ENCODE data around the gene RASGRF1. TPM values are rescaled to one million over a fixed set of nuclear protein-coding genes. Genes with fewer than 3 reads are reported as not detected.
A peak's percentile ranks its signal among the peaks of the same experiment; 100 is the strongest.

Gene RASGRF1
- total RNA-seq, 4 donors from 2014 or later: 0.13 to 0.23 TPM; not detected in 2

- Histone ChIP-seq H3K4me1 (no peaks in the 10 kb centered on the region), H3K27me3 (no peaks in the 10 kb centered on the region), H3K4me3 (no peak overlapping the region), H3K9me3 (no peaks in the 10 kb centered on the region), H3K27ac (no peak overlapping the region), H3K36me3 (no peaks in the 10 kb centered on the region)
- TF ChIP-seq POLR2A (IDR thresholded peaks at IDR 0.05): no peak
- TF ChIP-seq POLR2AphosphoS5 (IDR thresholded peaks at IDR 0.05): no peak
- TF ChIP-seq EP300 (IDR thresholded peaks at IDR 0.05): no peak
- no peak for TF ChIP-seq CTCF (IDR thresholded peaks at IDR 0.05)
- 56% methylated on average over 1 of the region's 1 CpG; no CpG with 5 or more reads in 1 of the 2 donors for WGBS, 2 donors (ENCODE audit: low coverage in 1 of 2)
- ATAC-seq: no peak
Measured at GRCh38 chr15:78956937-78957336, 133.6 kb downstream of the RASGRF1 start.

GRCh38 chr15:78955355-78955754 is 135.2 kb downstream of the RASGRF1 start:
- no peaks in the 10 kb centered on the region for H3K9me3 ChIP-seq
- 77 to 97% methylated on average over 5 of the region's 5 CpGs for WGBS, 2 donors (ENCODE audit: low coverage in 1 of 2)
- no peak overlapping the region for H3K27ac ChIP-seq
- ATAC-seq: no peak
- no peak overlapping the region for H3K4me3 ChIP-seq
- H3K4me1 ChIP-seq: peaks cover 0 to 13% (median 0%) of the 10 kb centered on the region in 3 donors
- no peaks in the 10 kb centered on the region for H3K36me3 ChIP-seq
- TF ChIP-seq EP300 (IDR thresholded peaks at IDR 0.05) (no peak), POLR2AphosphoS5 (IDR thresholded peaks at IDR 0.05) (no peak), POLR2A (IDR thresholded peaks at IDR 0.05) (no peak), CTCF (IDR thresholded peaks at IDR 0.05) (no peak)
- H3K27me3 ChIP-seq: no peaks in the 10 kb centered on the region

- Histone ChIP-seq H3K27ac (no peak overlapping the region), H3K36me3 (no peaks in the 10 kb centered on the region), H3K4me3 (no peak overlapping the region), H3K9me3 (no peaks in the 10 kb centered on the region), H3K4me1 (peaks cover 0 to 14% (median 0%) of the 10 kb centered on the region in 3 donors), H3K27me3 (no peaks in the 10 kb centered on the region)
- no peak for TF ChIP-seq CTCF (IDR thresholded peaks at IDR 0.05)
- TF ChIP-seq POLR2A (IDR thresholded peaks at IDR 0.05): no peak
- TF ChIP-seq EP300 (IDR thresholded peaks at IDR 0.05): no peak
- no peak for TF ChIP-seq POLR2AphosphoS5 (IDR thresholded peaks at IDR 0.05)
- WGBS, 2 donors (ENCODE audit: low coverage in 1 of 2): 90% methylated on average over 4 of the region's 4 CpGs; no CpG with 5 or more reads in 1 of the 2 donors
- ATAC-seq: no peak
Measured at GRCh38 chr15:78951841-78952238, 138.7 kb downstream of the RASGRF1 start.

- ATAC-seq: no peak
- H3K27ac ChIP-seq: peak overlapping the region in 1 of 4 donors; percentile 14
- H3K4me3 ChIP-seq: no peak overlapping the region
- peaks cover 0 to 14% (median 0%) of the 10 kb centered on the region in 3 donors for H3K4me1 ChIP-seq
- no peak for TF ChIP-seq POLR2A (IDR thresholded peaks at IDR 0.05)
- TF ChIP-seq EP300 (IDR thresholded peaks at IDR 0.05): no peak
- TF ChIP-seq POLR2AphosphoS5 (IDR thresholded peaks at IDR 0.05): no peak
- TF ChIP-seq CTCF (IDR thresholded peaks at IDR 0.05): peak in 3 of 4 experiments; percentile 21 to 48 (median 31)
- no peaks in the 10 kb centered on the region for H3K27me3 ChIP-seq
- H3K9me3 ChIP-seq: no peaks in the 10 kb centered on the region
- 50 to 54% methylated on average over 4 to 9 of the region's 10 CpGs for WGBS, 2 donors (ENCODE audit: low coverage in 1 of 2)
- H3K36me3 ChIP-seq: no peaks in the 10 kb centered on the region
Measured at GRCh38 chr15:78950902-78951840, 139.4 kb downstream of the RASGRF1 start.
